DMS 273 (cell line): ENCODE measurements around the gene TAGLN2.
A peak's percentile ranks its signal among the peaks of the same experiment; 100 is the strongest.

Source experiments
- DNase-seq: peaks from one replicate; lab custom pipeline; 2025; ENCODE audit not compliant: unreplicated experiment; lab: John Stamatoyannopoulos, UW

TAGLN2 gene

DNA sequence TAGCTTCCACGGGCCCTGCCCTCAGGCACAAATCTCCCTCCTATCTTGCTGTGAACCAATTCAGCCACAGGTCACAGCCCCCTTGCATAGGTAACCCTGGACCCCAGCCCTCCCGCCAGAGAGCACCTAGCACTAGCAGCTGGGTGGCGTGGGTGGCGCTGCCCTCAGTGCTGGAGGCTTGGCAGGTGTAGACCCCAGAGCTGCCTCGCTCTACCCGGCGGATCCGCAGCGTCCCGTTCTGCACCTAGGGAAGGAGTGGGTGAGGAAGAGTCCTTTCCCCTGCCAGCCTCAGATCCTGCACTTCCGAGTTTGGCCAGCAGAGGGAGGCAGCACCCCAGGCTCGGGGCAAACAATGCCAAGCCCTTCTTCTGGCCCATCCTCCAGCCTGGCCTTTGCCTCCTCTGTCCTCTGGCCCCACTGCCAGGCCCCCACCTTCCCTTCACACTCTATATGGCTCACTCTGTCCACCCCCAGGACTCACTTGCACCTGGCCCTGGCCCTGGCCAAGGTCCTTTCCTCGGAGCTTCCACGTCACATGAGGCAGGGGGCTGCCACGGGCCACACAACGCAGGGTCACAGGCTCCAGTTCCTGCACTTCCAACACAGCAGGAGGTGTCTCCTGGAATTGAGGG lies 11.1 kb upstream of the TAGLN2 start:
- peak; percentile 86 for DNase-seq

DNA sequence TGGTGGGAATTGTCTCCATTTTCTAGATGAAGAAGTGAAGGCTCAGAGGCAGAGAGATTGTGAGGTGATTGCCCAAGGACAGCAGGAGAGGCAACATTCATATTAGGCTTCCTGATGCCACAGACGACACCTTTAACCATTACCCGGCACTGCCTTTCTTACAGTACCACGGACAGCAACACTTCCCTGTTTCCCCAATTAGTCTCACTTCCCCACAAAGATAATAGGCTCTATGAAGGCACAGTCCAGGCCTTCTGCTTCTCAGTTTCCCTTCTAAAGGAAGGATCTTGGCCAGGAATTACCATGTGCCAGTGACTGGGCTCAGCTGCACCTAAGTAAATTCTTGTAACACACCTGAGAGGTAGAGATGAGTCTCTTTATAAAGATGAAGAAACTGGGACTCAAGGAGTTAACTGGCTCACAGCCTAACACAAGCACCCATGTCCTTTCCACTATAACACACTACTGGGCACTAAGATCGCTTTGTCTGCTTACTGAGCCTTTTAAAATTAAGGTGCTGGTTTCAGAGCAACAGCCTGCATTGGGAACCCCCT lies 10.5 kb upstream of the TAGLN2 start:
- no peak for DNase-seq

DNA sequence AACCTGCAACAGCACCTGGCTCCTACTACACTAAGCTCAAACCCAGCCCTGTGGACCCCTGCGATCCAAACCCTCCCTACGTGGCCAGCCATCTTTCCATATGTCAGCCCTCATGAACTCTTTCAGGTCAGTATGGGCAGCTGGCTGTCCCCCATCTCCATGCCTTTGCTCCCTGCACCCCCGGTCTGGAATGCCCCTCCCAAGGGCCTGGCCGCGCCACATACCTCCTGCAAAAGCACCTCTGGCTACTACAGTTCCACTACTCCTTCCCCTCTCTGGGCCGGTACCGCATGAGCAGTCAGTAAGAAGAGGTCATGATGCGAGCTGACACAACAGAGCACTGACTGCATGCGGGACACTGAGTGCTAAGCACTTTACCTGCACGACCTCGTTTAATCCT lies 10.0 kb upstream of the TAGLN2 start:
- no peak for DNase-seq

DNA sequence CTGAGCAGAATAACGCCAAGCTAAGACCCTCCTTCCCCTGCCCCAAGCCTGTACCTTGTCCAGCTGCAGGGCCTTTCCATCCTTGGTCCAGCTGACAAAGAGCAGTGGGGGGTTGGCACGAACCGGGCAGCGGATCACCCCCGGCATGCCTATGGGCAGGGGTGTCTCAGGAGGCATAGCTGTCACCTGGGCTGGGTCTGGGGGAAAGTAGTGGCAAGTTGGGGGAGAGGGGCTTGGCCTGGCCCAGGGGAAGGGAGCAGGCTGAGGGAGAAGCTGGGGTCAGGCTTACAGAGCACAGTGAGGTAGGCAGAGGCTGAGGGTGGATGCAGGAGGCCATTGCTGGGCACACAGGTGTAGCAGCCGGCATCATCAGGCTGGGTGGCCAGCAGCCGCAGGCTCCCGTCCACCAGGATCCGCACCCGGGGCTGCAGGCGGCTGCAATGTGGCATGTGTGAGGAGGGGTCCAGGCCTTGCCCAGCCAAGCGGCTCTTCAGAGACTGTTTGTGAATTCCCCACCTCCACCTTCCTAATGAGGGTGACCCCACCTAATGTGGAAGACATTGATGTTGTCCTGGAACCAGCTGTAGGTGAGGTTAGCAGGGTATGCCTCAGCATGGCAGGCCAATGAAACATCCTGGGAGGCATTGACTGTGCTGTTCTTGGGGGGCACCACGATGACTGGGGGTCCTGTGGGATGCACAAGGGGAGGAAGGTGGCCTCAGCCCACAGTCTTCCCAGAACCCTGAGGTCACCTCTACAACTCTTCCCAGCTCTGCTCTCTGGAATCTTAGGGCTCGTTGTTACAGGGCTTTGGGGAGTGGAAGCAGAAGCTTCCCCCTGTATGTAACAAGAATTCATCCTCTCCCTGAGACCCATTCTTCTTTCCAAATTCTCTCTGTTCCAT lies 9.1 kb upstream of the TAGLN2 start:
- DNase-seq, result no peak

DNA sequence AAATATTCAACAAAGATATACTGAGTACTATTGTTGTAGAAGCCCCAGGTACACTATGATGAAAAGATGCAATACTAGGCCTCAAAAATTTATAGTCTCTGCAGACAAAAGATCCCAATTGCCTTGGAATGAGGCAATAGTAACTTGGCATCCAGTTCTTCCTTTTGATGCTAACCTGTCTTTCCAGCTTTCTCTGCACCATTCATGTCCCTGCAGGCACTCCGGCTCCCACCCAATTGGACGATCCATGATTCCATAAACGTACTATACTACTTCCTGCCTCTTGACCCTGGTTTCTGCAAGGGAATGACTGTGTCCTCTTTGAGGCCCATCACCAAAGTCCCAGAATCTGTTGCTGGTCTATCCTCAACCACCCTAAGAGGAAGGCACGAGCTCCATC lies 8.0 kb upstream of the TAGLN2 start:
- no peak for DNase-seq

DNA sequence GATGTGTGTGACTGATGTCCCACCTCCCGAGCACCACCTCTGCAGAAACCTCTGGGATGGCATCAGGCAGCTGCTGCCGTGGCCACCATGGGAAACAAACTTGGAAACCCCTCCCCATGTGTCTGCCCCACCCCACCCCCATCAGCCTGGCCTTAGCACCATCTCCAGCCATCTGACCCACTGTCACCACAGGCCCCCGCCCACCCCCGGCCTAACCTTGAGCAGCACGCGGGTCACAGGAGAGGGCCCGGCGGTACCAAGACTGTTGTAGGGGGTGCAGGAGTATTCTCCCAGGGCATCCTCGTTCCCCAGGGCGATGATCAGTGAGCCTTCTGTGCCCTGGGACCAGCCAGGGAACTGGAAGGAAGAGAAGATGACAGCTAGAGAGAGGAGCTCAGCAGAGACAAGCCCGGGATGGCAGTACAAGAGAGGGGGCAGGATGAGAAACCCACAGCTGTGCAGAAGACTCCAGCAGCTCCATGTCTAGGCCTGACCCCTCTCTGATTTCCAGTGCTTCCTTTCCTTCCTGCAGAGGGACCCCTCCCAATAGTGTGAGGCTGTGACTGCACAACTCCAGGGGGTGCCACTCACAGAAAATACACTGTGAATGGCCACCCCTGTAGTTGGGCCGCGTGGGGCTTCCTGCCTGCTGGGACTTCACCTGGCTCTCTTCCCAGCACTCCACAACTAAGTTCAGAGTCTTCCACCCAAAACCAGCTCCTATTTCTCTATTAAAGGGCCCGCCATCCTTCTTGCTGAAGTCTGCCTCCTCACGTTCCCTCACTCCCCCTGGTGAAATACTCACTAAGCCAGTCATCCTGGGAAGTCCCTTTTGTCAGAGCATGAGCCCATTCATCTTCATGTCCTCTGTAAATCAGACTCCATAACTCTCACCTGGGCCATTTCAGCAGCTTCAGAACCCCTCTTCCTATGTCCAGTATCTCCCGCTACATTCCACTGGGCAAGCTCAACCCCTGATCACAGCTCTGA lies 7.3 kb upstream of the TAGLN2 start:
- no peak for DNase-seq

DNA sequence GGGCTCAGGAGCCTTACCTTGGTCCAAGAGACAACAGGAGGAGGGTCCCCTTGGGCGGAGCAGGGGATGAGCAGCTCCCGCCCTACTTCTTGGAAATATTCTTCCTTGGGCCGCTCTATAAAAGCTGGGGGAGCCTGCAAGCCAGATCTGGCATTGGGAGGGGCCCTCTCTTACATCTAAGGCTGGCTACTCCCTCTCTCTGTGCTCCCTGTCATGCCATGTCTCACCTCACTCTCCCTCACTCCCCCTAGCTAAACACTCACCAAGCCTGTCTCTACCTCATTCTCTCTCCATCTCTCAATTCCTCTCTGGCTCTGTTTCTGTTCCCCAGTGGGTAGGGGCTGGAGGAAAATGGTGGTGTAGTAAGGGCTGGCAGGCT lies 6.5 kb upstream of the TAGLN2 start:
- DNase-seq, result no peak

DNA sequence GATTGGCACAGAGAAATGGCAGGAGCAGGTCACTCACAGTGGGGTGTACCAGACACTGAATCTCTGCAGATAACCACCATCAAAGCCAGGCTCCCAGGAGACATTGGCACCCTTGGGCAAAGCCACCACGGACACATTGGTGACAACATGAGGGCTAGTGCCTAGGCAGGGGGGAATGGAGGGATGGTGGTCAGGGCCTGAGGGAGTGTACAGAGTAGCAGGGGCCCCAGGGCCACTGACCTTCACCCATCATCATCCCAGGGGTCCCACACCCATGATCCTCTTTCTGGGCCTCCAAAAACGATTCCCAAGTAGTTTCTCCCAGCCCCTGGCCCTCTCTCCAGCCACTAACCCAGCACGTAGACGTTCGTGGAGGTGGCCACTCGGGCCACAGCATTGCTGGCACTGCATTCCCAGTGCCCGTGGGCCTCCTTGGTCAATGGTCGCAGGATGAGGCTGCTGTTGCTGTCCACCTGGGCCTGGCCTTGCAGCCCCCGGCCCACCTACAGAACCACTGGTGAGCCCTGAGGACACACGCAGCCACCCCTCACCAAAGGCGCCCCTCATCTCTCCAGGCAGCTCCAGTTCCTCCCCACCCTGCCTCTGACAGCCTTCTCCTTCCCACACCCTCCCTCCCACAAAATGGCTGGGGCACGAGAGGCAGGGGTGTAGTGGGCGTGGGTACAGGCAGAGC lies 5.9 kb upstream of the TAGLN2 start:
- no peak for DNase-seq

DNA sequence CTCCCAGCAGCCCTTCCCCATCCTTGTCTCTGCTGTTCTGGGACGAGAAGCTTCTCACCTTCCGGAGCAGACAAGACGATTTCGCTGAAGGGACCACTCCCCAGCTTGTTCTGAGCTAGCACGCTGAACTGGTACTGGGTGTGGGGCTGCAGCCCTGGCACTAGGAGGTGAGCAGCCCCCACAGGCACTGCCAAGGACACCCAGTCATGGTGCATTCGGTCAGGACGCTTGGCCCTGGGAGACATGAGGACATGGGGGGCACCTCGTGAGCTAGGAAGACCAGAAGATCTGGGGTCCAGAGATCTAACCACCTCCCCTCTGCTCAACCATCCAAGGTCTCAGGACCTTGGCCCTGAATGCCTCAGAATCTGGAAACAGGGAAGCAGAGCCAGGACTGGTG lies 5.3 kb upstream of the TAGLN2 start:
- DNase-seq, result no peak

DNA sequence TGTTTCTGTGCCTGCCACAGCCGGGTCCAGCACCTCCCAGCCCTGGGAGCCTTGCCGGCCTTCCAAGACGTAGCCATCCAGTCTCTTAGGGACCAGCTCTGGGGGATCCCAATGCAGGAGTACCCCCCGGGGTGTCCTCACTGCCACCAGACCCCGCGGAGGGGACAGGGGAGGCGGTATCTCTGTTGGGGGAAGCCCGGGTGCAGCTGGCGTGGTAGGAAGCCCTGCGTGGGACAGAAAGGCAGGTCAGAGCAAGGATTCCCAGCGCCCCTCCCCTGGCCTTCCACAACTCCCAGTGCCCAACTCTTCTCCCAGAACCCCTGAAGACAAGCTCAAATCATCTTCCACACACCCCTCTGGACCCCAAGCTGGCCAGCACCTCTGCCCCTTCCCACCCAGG lies 4.9 kb upstream of the TAGLN2 start:
- DNase-seq, result no peak

DNA sequence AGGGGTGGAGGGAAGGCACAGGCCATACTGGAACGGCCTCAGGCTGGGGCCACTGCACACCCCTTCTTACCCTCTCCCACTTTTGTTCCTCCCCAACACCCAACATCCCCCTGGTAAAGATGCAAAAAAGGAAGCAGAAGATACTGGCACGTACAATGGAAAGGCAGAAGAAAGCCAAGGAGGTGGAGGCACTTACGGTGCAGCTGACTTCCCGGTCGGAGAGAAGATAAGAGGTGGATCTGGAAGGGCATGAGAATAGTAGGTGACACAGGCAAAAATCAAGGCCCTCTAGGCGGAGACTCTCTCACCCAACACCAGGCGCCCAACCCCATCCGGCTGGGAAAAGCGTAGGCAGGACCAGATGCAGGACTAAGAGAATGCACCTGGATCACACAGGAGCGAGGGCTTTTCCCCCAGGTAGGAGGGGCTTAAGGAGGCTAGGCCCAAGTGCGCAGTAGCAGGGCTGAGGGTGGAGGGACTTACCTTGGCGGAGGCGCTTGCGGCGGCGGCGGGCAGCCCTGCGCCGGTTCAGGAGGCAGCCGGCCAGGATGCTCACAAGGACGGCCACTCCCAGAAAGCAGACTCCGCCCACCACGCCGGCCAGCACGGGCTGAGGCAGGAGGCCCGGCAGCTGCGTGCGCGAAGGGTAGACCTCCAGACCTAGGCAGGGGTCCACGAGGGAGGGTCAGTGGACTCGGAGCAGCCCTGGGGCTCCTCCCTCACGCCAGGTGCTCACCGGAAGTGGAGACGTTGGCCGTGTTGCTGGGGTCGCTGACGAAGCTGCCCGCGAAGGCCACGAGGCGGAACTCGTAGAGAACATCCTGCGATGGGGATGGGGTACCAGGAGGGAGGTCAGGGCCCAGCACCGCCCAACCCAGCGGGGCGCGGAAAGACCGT lies 4.1 kb upstream of the TAGLN2 start:
- DNase-seq, result no peak

DNA sequence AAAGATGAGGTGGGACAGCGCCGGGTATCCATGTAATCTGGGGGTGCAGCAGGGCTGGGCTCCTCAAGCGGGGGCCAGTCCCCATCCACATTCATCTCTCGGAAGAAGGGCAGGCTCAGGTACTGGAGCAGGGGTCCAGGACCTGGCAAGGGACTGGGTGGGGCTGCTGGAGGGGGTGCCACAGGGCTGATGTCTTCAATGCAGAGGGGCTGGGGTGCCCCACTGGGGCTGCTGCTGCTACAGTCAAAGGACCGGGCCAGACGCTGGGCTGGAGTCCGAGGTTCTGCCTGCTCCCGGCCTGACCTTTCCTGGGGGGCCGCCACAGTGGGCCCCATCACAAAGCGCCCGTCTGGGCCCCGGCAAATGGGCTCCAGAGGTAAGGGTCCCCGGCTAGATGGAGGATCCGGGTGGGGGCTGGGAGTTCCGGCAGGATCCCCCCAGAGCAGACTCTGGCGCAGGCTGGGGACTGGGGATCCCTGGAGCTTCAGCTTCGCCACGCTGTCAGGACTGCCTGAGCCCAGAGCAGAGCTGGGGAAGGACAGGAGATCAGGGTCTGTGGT lies 3.3 kb upstream of the TAGLN2 start:
- no peak for DNase-seq

DNA sequence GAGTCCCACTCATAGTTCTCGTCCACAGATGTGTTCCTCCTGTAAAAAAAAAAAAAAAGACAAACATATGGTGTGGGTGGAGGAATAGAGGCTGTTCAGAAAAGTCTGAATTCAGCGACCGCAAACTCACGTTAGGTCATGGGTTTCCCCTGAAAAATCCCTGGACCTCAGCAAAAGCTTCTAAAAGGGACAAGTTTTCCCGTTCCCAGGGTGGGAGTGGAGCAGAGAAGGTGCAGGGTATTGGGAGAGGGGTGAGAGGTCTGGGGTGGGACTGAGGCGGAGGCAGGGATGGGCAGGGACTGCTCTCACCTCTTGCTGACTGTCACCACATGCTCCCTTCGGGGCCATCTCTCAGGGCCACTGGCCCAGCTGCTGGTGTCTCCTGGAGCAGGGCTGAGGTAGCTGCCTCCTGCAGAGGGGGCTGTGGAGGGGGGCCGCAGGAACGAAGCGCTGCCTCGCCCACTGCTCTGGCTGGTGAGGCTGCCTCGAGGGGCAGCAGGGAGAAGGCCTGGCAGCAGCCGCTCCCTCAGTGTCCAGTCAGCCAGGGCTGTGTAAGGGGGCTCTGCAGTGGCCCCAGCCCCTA lies 2.6 kb upstream of the TAGLN2 start:
- peak; percentile 54 for DNase-seq

DNA sequence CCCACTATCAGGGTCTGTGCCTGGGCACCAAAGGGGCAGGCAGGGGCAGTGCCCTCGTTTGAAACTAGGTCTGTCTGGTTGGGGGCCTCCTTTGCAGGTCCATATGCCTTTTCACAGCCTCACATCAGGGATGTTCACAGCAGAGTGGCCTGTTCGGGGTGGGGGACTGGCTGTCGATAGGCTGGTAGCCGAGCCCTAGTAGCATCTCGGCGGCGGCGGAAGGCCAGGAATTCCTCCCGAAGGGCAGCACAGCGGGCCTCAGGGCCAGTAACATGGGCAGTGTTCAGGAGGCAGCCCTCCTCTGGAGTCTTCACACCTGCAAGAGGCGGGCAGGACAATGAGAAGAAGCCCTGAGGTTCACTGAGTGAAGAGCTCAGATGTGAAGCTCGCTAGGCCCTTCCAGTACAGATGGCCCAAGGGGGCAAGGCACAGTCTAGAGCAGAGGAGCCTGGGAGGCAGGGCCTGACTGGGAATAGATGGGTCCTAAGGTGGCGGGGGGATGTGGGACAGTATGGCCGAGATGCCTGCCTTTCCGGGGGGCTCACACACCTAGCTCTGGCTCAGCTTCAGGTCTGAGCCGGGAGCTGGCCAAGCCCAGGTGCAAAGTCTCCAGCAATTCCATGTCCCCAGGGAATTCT lies 2.0 kb upstream of the TAGLN2 start:
- DNase-seq, result no peak

DNA sequence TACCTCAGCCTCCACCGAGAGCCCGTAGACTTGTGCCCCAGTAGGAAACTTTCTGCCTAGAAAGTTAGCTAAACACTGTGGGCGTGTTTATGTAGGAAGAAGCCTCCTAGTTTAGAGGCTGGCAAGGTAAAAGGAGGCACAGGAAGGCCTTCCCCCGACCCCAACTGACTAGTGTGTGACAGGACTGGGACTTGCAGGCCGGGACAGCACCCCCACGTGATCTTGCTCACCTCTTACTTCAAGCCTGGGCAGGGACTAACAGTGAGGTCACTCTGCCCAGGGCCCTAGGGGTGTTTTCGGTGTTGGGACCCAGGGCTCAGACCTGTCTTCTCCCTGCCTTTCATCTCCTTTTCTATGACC lies 392 bp upstream of the TAGLN2 start:
- DNase-seq, result no peak

DNA sequence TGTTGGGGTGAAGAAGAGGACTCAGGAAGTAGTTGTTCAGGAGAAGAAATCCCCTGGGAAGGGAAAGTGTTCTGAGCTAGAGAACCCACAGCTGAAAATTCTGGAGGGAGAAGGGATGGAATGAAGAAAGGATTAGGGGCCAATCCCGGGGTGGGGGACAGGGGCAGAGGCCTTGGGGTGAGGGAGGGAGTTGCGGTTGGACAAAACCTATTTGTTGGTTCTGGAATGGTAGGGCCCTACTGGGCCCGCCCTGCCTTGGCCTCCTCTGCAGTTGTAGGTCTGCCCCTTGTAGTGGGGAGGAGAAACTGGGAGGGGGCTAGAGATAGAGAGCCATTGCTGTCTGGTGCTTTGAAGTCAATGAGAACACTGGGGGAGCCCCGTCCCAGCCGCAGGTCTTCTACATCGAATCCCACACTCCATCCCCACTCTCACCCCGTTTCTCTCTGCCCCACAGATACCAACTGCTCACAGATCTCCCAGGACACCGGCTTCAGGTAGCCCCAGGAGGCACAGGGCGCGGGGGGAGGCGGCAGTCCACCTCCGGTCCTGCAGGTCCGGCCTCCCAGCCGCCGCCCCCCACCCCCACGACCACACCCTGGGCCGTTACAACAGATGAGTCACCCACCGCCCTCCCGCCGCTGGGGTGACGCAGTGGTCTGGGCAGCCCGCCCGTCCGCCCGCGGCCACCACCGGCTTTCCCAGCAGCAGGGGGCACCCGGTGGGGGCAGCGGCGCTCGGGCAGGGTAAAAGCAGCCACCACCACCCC lies 1.1 kb downstream of the TAGLN2 start:
- peak; percentile 68 for DNase-seq

DNA sequence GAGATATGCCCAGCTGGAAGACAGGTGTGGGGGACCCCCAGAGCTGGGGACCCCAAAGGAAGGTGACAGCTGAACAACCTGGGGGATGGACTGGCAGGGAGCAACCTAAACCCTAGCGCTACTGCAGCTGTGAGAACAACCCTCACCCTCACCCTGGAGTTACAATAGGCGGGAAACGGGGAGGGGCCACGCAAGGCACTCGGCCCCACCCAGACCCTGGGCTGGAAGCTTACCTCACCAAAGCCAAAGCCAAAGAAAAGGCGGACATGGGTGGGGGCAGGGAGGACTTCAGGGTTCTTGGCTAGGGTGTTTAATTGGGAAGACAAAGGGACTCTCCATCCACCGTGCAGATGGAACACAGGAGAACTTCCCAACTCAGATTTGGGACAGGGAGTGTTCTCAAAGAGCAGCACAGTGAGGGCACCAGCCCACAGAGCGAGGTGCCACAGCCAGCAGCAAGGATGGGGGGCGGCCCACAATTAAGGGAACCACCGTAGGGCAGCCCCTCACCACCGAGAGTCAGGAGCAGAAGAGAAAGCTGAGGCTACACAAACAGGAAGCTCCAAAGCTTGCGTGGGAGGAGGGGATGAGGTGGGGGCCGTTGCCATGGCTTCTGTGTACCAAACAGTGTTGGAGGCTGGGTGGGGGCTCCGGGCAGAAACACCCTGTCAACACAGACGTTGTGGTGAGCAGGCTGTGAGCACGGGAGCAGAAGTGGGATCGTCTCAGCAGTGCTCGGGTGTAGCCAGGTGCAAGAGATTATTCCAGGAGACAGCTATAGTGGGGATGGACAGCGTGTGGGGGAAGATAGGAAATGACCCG lies 1.9 kb downstream of the TAGLN2 start:
- DNase-seq, result peak; percentile 45
